ENCODE data around the gene TMEM63A.
"Not testable (repeated sequence)": the region's sequence is repeated elsewhere in the genome, so short reads cannot be mapped to it uniquely, and the experiment has no call there.

TMEM63A gene

DNA sequence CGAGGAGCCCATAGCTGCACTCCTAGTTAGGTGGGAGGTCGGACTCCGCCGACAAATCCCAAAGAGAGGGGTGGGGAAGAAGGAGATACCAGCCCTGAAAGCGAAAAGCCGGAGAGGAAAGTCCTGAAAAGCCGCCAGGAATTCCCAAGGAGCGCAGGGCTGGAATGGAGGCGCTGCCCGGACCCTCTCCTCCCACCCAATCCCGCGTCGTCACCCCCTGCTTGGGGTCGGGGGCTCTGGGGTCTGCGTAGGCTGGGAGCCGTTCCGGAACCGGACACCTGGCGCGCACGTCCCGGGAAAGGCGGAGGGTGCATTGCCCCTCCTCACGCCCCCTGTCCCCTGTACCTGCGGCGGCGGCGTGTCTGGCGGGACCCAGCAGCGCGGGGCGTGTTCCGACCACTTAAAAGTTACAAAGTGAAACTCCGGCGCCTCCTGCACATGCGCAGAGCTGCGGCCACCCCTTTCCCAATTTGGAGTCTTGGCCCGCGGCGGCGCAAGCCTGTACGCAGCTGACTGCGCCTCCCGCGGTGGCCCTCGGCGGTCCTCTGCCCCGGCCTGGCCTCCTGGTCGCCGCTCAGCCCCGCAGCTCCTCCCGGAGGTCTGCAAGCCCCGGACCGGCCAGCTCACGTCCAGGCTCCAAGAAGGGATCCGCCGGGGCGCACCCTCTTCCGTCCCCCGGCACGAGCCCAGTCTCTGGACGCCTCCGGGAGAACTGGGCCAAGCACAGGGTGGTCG lies at the start of gene TMEM63A:
Gene TMEM63A (minus strand): TSS at position 422 of the 735 bp plus-strand sequence. CDS start 4,800 bp downstream, outside the sequence.
- DNase-seq = peak; percentile 49

DNA sequence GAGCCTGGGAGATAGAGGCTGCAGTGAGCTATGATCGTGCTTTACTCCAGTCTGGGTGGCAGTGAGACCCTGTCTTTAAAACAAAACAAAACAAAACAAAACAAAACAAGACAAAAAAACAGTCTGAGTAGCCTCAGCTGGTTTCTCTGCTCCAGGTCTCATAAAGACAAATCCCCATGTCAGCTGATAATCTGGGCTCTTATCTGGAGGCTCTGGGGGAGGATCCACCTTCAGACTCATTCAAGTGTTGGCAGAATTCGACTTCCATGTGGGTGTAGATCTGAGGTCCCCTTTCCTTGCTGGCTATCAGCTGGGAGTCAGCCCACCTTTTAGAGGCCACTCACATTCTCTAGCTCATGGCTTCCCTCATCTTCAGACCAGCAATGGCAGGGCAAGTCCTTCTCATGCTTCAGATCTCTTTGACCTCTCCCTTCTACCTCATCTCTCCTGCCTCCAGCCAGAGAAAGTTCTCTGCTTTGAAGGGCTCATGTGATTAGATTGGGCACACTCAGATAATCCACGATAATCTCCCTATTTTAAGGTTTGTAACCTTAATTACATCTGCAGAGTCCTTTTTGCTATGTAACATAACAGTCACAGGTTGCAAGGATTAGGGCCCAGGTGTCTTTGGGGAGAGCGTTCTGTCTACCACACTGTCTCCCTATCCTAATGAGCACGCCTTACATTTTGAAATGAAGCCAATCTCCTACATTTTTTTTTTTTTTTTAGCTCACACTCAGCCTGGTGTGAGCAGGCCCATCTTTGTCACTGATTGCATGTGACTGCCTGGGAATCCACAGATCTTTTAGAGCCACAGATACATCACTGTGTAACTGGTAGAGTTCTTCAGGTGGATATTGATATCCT lies 49.3 kb upstream of the TMEM63A start:
- no peak for DNase-seq

DNA sequence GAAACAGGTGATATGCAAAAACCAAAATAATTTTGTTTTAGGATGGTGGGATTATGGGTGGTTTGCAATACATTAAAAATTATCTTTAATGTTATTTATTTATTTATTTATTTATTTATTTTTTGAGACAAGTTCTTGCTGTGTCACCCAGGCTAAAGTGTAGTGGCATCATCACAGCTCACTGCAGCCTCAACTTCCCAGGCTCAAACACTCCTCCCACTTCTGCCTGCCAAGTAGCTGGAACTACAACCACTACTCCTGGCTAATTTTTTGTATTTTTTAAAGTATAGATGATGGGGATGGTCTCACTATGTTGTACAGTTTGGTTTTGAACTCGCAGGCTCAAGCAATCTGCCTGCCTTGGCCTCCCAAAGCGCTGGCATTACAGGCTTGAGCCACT lies 48.4 kb upstream of the TMEM63A start:
- no peak for DNase-seq

DNA sequence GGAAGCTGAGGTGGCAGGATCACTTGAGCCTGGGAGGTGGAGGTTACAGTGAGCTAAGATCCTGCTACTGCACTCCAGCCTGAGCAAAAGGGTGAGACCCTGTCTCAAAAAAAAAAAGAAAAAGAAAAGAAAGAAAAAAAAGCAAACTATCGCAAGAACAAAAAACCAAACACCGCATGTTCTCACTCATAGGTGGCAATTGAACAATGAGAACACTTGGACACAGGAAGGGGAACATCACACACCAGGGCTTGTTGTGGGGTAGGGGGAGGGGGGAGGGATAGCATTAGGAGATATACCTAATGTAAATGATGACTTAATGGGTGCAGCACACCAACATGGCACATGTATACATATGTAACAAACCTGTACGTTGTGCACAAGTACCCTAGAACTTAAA lies 47.3 kb upstream of the TMEM63A start:
- not testable (repeated sequence) for DNase-seq

DNA sequence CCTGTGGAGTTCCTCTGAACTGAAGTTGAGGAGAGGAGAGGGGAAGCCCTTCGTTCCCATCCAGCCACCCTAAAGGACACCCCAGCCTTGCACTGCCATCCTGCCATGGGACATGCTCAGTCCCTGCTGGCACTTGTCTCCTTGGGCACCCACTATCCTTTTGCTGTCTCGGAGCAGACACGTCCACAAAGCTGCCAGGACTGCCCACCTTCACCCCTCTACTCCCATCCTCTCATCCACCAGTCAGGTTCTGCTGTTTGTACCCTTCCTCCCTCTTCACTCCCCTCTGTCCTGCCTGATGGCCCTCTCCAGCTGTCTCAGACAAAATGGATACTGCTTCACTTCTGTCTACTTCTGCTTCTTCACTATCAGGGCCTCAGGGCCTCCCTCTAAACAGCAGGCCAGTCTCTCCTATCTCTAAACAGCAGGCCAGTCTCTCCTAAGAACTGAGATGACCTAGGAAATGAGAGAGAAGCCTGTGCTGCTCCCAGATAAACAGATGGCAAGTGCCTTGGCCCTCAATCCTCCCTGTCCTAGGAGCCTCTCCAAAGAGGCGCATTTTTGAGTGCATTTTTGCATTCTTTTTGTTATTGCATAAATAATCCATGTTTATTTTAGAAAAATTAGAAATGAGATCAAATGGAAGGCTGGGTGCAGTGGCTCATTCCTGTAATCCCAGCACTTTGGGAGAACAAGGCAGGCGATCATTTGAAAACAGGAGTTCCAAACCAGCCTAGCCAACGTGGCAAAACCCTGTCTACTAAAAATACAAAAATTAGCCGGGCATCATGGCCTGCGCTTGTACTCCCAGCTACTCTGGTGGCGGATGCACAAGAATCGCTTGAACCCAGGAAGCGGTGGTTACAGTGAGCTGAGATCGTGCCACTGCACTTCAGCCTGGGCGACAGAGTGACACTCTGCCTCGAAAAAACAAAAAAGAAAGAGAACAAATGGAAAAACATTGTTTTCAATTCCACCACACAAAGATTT lies 46.3 kb upstream of the TMEM63A start:
- DNase-seq = no peak

DNA sequence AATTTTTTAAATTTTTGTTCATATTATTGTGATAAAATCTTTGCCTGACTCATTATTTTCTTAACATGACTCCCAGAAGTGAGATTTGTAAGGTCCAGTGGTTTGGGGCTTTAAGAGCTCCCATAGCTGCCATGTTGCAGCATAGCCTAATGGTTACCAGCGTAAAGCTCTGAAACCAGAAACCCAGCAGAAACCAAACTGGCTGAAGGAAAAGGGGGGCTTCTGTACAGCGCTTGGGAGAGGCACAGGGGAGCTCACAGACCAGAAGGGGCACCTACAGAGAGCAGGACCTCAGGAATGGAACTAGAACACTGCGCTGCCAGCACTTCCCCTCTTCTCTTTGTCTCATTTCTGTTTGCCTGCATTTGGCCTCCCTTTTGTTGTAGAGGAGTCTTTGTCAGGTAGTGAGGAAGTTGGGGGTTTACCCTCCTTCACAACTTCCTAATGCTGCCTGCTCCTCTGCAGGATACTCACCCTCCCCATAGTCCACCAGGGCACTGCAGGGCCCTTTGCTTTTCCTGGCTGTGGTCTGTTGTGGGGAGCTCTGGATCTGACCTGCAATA lies 44.5 kb upstream of the TMEM63A start:
- no peak for DNase-seq

DNA sequence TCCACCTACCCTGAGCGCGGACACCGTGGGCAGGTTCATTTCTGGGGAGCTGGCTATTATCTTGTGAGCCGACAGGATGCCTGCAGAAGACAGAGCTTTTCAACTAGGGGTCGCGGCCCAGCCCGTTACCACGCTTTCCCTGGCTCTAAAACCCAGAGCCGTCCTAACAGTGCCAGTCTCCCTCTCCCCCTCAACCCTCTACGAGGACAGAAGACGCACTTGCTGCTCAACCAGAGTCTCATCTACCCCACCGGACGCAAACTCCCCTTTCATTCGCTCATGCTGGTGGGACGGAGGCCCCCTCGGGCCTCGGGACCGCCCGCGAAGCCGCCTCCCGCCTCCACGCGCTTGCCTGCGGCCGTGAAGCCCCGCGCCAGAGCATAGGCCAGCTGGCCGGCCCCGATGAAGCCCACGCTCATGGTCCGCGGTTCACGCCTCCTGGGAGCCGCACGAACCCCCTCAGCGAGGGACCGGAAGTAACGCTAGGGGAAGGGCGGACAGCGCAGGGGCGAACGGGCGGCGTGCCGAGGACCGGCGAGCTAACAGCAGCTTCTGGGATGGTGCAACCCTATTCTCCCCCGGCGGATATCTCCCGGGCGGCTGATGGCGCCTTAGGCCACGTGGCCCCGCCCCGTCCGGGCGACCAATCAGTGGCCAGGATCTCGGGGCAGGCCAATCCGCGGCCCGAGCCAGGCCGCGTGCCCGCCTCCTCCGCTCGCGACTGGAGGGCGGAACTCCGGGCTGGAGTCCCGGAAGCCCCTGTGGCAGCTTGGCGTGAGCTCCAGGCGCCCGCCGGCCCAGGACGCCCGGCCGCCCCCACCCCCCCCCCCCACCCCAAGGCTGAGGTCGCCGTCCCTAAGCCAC lies 41.7 kb upstream of the TMEM63A start, which contains the start of gene PYCR2:
Gene PYCR2 (minus strand): TSS at position 559 of the 864 bp plus-strand sequence. CDS start 140 bp downstream, at position 419.
- peak; percentile 98 for DNase-seq

DNA sequence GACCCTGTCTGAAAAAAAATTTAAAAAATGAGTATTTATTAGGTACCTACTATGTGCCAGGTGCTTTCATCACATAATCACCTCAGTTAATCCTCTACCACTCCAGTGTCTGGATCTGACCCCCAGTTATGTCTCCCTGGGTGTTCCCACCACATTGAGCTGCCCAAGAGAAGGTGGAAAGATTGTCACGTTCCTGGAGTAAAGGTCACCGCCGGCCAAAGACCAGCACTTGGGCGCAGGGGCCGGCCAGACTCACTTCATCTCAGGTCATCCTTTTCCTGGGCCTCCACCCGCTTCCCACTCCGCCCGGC lies 41.2 kb upstream of the TMEM63A start:
- DNase-seq = no peak

DNA sequence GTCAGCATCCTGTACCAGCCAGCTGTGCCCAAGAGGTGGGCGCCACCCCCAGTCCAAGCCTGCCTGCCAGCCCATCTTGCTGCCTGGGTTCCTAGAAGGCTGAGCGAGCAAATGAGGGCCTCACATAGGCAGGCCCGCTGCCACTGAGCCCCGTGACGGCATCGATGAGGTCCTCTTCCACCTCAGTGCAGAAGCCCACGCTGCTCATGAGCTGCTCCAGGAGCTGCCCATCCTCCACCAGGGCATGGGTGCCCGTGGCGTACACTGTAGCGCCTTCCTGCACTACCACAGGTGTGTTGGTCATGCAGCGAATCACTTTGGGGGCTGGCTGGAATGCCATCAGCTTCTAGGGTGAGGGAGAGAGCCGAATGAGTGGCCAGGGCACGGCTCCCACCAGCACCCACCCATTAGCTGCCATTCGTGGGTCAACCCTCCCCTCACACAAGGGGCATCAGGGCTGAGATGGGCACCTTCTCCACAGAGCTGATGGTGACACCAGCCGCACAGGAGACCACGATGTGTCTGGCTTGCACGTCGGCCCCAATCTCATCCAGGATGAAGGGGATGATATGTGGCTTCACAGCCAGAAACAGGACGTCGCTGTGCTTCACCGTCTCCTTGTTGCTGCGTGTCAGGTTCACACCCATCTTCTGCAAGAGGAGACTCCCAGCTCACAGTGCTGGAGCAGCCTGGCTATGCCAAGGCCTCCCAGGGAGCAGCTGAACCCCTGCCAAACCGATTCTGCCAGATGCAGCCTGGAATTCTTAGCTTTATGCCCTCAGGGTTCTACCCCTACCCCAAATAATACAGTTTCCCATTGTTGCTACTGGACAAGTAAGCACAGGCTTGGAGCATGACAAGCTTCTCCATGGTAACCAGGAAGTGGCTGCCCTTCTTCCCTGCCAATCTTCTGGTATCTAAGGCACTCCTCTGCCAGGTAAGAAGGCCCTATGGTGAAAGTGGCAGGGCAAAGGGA lies 39.8 kb upstream of the TMEM63A start:
- no peak for DNase-seq

DNA sequence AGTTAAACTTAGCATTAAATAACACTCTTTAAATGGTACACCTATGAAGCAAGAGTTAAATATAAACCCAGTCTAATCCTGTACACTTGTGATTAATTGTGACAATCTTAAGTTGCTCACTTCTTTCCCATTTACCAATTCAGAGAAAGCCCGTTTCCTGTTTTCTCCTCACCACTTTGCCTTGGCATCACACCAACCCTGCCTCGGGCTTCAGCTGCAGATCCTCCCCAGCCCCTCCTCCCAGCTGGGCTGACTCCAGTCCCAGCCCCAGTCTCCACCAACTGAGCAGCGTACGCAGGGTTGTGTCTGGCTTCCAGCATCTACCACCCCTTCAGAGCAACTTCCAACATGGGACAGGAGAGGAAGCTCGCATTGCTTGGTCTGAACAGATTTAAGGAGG lies 37.7 kb upstream of the TMEM63A start:
- DNase-seq = no peak

DNA sequence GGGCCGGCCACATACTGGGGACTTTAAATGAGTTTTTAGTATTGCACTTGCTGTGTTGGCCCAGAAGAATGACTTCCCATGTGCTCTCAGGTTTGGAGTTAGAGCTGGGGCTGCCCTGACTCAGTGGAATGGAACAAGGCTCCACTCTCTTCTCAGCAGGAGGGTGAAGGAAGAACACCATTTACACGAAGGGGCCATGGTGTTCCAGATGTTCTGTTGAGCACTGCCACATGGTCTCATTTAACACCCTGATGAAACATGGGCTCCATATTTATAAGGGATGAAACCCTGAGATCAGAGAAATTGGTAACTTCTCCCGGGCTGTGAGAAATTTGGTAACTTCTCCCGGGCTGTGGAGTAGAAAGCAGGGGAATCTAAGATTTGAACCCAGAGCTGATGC lies 36.1 kb upstream of the TMEM63A start:
- DNase-seq = no peak

DNA sequence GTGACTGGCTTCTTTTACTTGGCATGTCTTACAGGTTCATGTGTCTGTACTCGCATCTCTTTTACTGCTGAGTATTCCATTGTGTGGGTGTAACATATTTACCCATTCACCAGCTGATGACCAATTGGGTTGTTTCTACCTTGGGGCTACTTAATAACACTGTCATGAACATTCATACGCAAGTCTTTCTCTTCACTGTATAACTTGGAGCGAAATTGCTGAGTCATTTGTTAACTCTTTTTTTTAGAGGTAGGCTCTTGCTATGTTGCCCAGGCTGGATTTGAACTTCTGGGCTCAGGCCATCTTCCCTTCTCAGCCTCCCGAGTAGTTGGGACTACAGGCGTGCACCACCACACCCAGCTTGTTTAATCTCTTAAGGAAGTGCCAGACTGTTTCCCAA lies 35.4 kb upstream of the TMEM63A start:
- no peak for DNase-seq

DNA sequence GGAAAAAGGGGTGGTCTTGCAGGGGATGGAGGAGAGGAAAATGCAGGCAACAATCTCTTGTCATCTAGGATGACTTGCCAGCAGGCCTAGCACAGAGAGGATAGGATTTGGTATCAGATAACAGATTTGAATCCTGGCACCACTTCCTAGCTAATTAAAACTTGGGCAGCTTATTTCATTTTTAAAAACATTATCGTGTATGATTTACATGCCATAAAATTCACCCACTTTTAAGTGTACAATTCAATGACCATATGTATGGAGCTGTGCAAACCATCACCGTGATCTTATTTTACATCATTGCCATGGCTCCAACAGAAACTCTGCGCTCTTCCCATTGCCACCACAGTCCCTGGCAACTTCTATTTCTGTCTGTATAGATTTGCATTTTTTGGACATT lies 34.9 kb upstream of the TMEM63A start:
- DNase-seq = no peak

DNA sequence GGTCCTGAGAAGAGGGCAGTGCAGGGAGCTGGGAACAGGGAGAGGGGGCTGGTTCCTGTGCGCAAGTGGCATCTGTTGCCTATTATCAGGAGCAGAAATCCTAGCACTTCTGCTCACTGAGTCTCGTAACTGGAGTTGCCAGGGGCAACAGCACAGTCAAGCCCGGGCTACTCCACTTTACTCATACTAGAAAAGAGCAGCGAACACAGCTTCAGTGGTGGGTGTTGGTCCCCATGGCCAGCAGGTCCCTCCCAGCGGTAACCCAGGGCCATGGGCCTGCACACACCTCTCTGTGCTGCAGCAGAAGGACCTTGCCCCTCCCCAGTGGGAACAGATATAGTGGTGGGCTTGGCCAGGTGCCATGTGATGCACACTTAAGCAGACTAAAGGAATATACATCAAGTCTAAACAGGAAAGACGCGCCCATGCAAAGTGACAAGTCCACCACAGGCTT lies 33.4 kb upstream of the TMEM63A start:
- DNase-seq = no peak

DNA sequence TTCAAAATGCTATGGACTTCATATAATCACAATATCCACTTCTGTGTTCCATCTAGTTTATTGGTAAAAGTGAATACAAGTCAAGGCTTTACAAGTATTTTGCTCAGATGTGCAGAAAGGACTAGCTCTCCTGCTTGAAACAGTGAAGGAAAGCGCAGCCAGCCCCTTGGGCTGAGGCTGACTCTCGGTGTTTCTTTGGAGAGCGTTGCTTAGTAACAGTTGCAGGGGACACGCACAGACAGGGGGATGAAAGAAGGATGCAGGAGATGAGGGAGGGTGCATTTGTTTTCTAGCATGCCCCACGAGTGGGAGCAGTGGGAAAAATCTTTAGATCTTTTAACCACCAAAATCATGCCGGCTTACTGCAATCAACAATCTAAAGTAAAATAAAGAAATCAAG lies 32.8 kb upstream of the TMEM63A start:
- no peak for DNase-seq

DNA sequence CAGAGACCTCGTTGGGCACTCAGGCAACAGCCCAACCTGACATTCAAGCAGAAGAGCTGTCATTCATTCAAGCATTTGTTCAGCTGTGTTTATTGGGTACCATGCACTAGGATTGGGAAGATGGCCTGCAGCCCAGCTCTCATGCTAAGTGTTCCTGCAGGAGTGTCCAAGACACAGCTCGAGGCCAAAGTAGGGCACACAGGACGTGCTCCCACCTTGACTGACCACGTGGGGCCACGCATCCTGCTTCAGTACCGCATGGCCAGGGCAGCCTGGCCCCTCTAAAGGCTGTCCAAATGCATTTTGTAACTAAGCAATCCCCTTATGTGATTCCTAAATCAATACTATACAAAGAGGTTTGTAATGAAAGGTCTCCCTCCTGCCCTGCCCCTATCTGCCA lies 32.2 kb upstream of the TMEM63A start:
- no peak for DNase-seq

DNA sequence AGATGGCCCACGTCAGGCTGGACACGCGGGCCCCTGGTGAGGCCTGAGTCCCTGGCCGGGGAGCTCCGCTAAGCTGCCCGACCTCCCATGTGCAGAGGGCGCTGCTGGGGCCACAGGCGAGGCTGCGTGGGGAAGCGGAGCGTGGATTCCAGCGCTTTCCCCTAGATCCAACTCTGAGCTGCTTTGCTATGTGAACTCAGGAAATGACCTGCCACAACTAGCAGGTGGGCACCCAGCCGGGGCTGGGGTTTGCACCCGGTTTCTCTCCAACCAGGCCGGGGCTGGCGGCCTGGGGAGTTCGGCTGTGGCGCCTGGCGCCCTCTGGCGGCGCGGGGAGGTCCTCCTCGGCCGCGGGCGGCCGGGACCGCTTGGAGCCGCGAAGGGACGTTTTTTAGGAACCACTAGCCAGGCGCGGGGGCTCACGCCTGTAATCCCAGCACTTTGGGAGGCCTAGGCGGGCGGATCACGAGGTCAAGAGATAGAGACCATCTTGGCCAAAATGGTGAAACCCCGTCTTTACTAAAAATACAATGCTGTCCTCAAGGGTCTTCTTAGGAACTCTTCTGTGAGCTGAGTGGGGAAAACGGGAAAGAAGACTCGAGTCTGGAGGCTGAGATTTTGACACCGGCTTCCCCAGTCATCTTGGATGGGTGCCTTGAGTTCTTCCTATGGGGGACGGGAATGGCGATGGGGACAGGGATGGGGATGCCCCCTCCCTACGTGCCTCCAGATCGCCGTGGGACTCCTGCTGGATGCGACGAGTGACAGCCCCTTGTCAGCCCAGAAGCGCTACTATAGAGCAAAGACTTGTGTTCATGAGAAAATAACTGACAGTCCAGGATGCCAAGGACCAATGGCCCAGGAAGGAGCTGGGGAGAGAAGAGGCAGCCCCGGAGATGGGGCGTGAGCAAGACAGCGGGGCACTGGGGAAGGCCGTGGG lies 29.3 kb upstream of the TMEM63A start:
- no peak for DNase-seq

DNA sequence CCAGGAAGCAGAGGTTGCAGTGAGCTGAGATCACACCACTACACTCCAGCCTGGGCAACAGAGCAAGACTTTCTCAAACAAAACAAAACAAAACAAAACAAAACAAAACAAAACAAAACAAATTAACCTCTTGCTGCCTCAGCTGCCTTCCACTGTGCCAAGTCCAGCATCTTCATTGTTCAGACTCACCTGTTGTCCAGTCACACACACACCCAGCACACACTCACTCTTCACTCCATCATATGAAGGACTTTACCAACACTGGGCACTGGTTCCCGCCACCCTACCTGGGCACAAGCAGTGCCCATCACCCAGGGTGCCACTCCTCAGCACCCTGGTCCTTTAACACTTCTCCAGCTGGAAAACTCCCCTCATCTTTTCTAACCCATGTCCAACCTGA lies 27.3 kb upstream of the TMEM63A start:
- peak; percentile 44 for DNase-seq

DNA sequence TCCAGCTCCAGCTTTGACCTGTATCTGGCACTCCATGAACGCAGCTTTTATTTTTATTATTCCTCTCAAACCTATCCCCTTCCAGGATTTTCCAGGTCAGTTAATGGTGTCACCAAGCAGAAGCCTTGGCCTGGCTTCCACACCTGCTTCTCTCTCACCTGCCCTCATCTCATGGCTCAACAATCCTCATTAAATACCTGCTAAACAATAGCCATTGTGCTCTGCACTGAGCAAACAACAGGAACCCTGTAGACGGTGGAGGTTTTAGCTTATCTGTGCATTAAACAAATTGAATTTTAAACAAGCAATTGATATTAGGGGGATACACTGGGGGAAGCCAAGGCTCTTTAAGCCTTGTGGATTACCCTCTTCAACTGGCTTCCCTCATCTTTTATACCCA lies 26.6 kb upstream of the TMEM63A start:
- DNase-seq = peak; percentile 80

All from NCI-H774 (cell line).